Mucosa of rectum (tissue), 2 donors: ENCODE results near the gene LIPG.

Experiments used
- H3K27ac ChIP-seq, 2 donors: one replicate each; pipeline ENCODE4 v1.7.0; 2013; ENCODE audit warnings: inconsistent platforms in 2 of 2, low read depth in 2 of 2, low read length in 2 of 2
- H3K27me3 ChIP-seq, 2 donors: one replicate each; pipeline ENCODE4 v1.7.0; 2013; ENCODE audit warnings: low read length in 2 of 2; ENCODE audit not compliant: control insufficient read depth in 2 of 2, insufficient read depth in 2 of 2
- H3K36me3 ChIP-seq, 2 donors: one replicate each; pipeline ENCODE4 v1.7.0; 2013; ENCODE audit warnings: low read length in 2 of 2; ENCODE audit not compliant: control insufficient read depth in 2 of 2, insufficient read depth in 2 of 2
- H3K4me1 ChIP-seq, 2 donors: one replicate each; pipeline ENCODE4 v1.7.0; 2013; ENCODE audit warnings: low read length in 2 of 2, mild to moderate bottlenecking in 1 of 2; ENCODE audit not compliant: control insufficient read depth in 2 of 2, insufficient read depth in 2 of 2
- H3K4me3 ChIP-seq, 2 donors: one replicate each; pipeline ENCODE4 v1.7.0; 2013; ENCODE audit warnings: low read length in 2 of 2
- H3K9ac ChIP-seq, 2 donors: one replicate each; pipeline ENCODE4 v1.7.0; 2013; ENCODE audit warnings: low read length in 2 of 2, low read depth in 1 of 2, mild to moderate bottlenecking in 1 of 2
- H3K9me3 ChIP-seq, 2 donors: one replicate each; pipeline ENCODE4 v1.7.0; 2013; ENCODE audit warnings: low read length in 2 of 2; ENCODE audit not compliant: control insufficient read depth in 2 of 2
- donor health status: healthy.
- donor health status: Normal muscosa, but diverticular disease.

The LIPG gene

GRCh38 chr18:49645841-49646351, 84.0 kb downstream of the LIPG start:
- no peaks in the 10 kb centered on the region for H3K4me1 ChIP-seq
- H3K9ac ChIP-seq, result no peak overlapping the region
- H3K4me3 ChIP-seq, result peak overlapping the region in 1 of 2 donors; percentile 31
- no peaks in the 10 kb centered on the region for H3K27me3 ChIP-seq
- no peaks in the 10 kb centered on the region for H3K9me3 ChIP-seq
- H3K27ac ChIP-seq, result no peak overlapping the region
- no peaks in the 10 kb centered on the region for H3K36me3 ChIP-seq

- H3K27me3 ChIP-seq, result no peaks in the 10 kb centered on the region
- H3K9me3 ChIP-seq, result no peaks in the 10 kb centered on the region
- H3K27ac ChIP-seq, result peak overlapping the region in 1 of 2 donors; percentile 14
- H3K36me3 ChIP-seq, result no peaks in the 10 kb centered on the region
- H3K4me1 ChIP-seq, result no peaks in the 10 kb centered on the region
- no peak overlapping the region for H3K9ac ChIP-seq
- H3K4me3 ChIP-seq, result no peak overlapping the region
These were observed 85.0 kb downstream of the LIPG start for GRCh38 chr18:49646873-49647272.

GRCh38 chr18:49647496-49648168, 85.8 kb downstream of the LIPG start:
- no peaks in the 10 kb centered on the region for H3K36me3 ChIP-seq

GRCh38 chr18:49648326-49648725, 86.5 kb downstream of the LIPG start:
- Histone ChIP-seq H3K4me1 (peaks cover 0 to 5% of the 10 kb centered on the region in 2 donors), H3K36me3 (no peaks in the 10 kb centered on the region), H3K27me3 (no peaks in the 10 kb centered on the region), H3K4me3 (no peak overlapping the region), H3K27ac (peak overlapping the region; percentile 8 to 14), H3K9ac (no peak overlapping the region), H3K9me3 (no peaks in the 10 kb centered on the region)

More at GRCh38 chr18:49647496-49648168, 85.8 kb downstream of the LIPG start:
- Histone ChIP-seq H3K9ac (no peak overlapping the region), H3K4me3 (no peak overlapping the region), H3K9me3 (no peaks in the 10 kb centered on the region), H3K27ac (peak overlapping the region; percentile 8 to 14), H3K27me3 (no peaks in the 10 kb centered on the region), H3K4me1 (peaks cover 0 to under 1% of the 10 kb centered on the region in 2 donors)
